T47D (cell line): Measurements from ENCODE around the gene TFF3.

Source experiments
- DNase-seq, 2 experiments: peaks; one replicate each; pipeline versions ENCODE4 v3.0.0 to v3.0.0-alpha.2; 2011 to 2012; ENCODE audit warnings: low read depth in 1 of 2, low spot score in 1 of 2
- JUND ChIP-seq: IDR thresholded peaks from 2 replicates; pipeline ENCODE4 v1.6.1; 2012; ENCODE audit warnings: low read depth
- in situ Hi-C: cut with HindIII; loops from 2 replicates; pipeline ENCODE4 v1.10.0; 2016; ENCODE audit warnings: low sequenced_read_pairs, low pct_unique_long_range_greater_than_20kb

Gene TFF3

GRCh38 chr21:42312626-42313104 is 2.5 kb downstream of the TFF3 start:
- no peak for TF ChIP-seq JUND
- in situ Hi-C loops: no loop called here
- DNase-seq: no peak

DNA sequence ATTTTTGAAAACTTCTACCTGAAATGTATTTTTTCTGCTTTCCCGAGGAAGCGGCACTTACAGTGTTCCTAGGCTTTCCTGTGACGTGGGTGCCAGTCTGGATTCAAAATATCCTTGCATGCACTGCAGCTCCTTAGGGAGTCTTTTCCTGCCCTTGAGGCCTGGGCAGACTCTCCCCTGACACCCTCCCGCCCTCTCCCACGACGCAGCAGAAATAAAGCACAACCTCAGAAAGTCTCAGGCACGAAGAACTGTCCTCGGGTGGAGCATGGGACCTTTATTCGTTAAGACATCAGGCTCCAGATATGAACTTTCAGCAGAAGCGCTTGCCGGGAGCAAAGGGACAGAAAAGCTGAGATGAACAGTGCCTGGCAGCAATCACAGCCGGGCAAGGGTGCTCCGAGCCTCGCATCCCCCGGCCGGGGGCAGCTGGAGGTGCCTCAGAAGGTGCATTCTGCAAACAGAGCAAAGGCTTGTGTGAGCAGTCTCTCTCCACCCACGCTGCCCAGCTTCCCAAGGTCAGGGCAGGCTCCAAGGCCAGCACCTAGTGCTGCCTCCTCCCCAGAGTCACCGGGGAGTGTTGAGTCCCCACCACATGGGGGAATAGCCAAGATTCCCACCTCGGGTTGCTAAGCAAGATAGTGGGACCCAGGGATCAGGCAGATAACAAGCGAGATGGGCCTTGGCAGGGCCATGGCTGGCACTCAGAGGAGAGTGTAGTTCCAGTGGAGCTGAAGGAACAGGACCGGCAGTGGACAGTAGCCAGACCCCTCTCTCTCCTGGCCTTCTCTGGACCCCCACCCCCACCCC is 3.2 kb downstream of the TFF3 start:
- in situ Hi-C loops: no loop called here
- no peak for DNase-seq

DNA sequence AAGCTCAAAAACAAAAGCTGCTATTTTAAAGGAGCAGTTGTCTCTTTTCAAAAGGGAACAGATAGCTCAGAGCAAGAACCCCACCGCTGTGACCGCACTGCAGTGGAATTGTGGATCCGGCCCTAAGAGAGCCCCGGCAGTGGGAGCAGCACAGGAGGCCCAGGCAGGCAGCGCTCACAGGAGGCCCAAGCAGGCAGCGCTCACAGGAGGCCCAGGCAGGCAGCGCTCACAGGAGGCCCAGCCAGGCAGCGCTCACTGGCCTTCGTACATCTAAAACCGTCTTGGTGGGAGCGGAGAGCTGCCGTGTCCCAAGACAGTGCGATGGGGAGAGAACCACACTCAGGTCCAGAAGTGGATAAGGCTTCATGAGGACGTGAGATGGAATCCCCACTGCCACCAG is 4.0 kb downstream of the TFF3 start:
- in situ Hi-C loops: no loop called here
- no peak for TF ChIP-seq JUND
- no peak for DNase-seq

More for the DNA sequence above, 3.2 kb downstream of the TFF3 start:
- no peak for TF ChIP-seq JUND

DNA sequence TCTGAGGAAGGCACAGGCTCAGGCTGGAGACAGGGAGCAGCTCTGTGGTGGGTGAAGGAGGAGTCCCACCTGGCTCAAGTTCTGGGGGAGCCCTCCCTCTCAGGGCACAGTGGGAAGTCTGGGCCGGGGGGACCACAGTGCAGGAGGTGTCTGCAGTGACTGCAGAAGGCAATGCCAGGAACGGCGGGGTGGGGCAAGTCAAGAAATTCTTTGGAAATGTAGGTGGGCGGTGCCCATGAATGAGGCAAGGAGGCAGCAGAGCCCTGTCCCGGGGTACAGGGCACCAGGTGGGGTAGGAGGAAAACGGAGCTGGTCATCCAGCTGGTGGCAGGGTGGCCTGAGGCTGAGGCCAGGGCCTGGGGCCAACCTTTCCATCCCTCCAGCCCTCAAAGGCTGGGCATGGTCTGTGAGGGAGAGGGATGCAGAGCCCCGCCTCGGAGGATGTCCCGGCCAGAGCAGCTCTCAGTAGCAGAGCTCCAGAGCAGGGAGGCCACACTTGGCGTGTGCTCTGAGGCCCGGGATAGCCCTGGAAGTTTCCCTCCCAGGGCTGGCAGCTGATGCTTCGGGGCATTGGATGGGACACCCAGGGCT is 4.7 kb downstream of the TFF3 start:
- TF ChIP-seq JUND: no peak
- peak in 1 of 2 experiments; percentile 59 for DNase-seq
- in situ Hi-C loops: no loop called here

- in situ Hi-C loops: no loop called here
- DNase-seq: peak; percentile 56 to 66
Observed at GRCh38 chr21:42309753-42310213, 5.4 kb downstream of the TFF3 start.

GRCh38 chr21:42308914-42309752 is 6.1 kb downstream of the TFF3 start:
- peak; percentile 66 to 77 for DNase-seq
- in situ Hi-C loops: no loop called here
- no peak for TF ChIP-seq JUND

More at GRCh38 chr21:42309753-42310213, 5.4 kb downstream of the TFF3 start:
- no peak for TF ChIP-seq JUND

GRCh38 chr21:42308161-42308913 is 6.9 kb downstream of the TFF3 start:
- DNase-seq: no peak
- in situ Hi-C loops: no loop called here
- no peak for TF ChIP-seq JUND

DNA sequence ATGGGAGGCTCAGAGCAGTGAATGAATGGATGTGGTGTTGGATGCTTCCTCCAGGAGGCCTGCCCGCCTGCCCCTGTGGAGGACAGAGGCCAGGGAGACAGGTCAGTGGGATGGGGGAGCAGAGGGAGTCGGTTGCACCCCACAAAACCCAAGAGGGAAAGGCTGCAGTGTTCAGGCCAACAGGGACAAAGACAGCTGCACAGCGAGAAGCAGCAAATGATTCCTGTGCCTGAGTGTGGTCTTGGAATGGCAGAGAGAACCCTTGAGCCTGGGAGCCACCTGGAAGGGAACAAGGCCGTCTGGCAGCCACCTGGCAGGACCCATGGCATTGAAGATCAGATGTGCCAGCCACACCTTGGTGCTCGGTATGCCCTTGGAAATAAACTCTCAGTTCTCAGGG is 8.1 kb downstream of the TFF3 start:
- TF ChIP-seq JUND: no peak
- DNase-seq: no peak
- in situ Hi-C loops: no loop called here

DNA sequence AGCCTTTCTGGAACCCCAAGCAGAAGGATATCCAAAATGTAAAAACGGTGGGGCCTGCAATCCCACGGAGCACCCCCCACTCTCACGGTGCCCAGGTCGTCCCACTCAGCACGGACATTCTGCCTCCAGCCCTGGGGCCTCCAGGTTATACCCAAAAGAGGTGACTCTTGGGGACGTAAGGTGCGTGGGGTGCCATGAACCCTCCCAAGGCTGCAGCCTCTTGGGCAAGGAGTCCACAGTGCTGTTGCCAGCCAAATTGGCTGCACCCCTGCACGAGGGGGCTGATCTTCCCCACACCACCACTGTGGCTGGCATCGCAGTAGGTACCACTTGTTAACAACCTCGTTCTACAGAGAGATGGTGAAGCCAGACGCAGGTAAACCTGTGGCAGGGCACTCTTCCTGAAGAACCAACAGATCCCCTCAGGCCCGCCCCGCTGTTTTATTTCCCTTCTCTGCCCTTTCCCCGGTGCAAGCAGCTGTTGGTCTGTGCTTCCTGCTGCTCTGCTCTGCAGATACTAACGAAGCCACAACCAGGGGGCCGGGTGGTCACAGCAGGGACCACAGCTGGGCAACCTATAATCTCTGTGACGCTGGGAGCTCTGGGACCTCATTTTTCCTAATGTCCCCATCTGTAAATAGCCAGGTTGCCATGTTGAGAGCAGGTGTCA is 8.7 kb downstream of the TFF3 start:
- no peak for TF ChIP-seq JUND
- DNase-seq: no peak
- in situ Hi-C loops: no loop called here

DNA sequence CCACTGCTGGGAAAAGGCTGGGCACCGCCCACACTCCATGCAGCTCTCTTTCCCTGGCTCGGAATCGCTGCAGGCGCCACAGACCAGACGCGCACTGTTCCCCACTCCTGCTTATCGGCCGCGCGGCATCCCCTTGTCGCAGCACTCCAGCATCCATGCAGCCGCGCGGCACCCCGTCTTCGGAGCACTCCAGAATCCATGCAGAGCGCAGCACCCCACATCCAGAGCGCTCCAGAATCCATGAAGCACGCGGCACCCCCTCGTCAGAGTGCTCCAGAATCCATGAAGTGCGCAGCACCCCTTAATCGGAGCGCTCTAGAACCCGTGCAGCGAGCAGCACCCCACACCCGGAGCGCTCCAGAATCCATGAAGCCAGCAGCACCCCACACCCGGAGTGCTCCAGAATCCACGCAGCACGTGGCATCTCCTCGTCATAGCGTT is 9.5 kb downstream of the TFF3 start:
- in situ Hi-C loops: no loop called here
- DNase-seq: no peak
- no peak for TF ChIP-seq JUND
